Fibroblast of lung (primary cell): ENCODE data around the gene NTNG1.

Experiments used
- EZH2 ChIP-seq: IDR thresholded peaks from 2 replicates; pipeline ENCODE4 v1.5.1; 2012; ENCODE audit warnings: low read length, control low read depth, mild to moderate bottlenecking; ENCODE audit errors: missing control alignments
- TF ChIP-seq, protein P1 (sequence below), 2 donors: IDR thresholded peaks in 1 of 2; conservative IDR thresholded peaks in 1 of 2; 1 replicate in 1 of 2; 2 replicates in 1 of 2; pipeline ENCODE4 v1.5.1; 2011 to 2012; ENCODE audit warnings: low read length in 2 of 2, control low read depth in 1 of 2, inconsistent platforms in 1 of 2, low read depth in 1 of 2, mild to moderate bottlenecking in 1 of 2

DNA sequence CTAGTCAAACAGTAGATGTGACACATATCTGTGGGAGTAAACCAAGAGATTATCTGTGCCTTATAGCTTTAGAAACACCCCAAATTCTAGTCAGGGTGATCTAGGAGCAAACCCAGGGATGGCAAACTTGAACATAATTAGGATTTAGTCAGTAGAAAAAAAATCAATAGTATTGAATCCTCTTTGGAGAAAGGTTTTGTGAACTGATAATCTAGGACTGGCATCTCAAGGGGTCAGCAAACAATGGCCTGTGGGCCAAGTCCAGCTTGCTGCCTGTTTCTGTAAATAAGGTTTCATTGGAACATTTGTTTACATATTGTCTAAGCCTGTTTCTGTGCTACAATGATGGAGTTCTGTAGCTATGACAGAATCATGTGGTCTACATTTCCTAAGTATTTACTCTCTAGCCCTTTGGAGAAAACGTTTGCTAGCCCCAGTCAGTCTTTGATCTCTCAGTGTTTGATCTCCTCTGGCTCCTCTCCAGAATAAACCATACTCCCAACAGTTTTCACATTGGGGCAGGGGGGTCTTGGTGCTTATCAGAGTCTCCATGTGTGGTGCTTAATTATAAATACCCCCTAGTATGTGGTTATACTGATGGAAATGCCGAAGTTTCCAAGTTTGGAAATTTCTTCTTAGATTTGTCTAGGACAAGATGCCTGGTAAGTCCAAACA, 385.8 kb downstream of the NTNG1 start:
- TF ChIP-seq, protein P1, sequence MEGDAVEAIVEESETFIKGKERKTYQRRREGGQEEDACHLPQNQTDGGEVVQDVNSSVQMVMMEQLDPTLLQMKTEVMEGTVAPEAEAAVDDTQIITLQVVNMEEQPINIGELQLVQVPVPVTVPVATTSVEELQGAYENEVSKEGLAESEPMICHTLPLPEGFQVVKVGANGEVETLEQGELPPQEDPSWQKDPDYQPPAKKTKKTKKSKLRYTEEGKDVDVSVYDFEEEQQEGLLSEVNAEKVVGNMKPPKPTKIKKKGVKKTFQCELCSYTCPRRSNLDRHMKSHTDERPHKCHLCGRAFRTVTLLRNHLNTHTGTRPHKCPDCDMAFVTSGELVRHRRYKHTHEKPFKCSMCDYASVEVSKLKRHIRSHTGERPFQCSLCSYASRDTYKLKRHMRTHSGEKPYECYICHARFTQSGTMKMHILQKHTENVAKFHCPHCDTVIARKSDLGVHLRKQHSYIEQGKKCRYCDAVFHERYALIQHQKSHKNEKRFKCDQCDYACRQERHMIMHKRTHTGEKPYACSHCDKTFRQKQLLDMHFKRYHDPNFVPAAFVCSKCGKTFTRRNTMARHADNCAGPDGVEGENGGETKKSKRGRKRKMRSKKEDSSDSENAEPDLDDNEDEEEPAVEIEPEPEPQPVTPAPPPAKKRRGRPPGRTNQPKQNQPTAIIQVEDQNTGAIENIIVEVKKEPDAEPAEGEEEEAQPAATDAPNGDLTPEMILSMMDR (conservative IDR thresholded peaks at IDR 0.05 in 1 of 2, IDR thresholded peaks at IDR 0.05 in 1 of 2; ENCODE audit: low read depth in 1 of 2, low read length in 2 of 2) = no peak
- no peak for TF ChIP-seq EZH2
